K562 (cell line): ENCODE data around the gene DDX54. TPM values are rescaled to one million over a fixed set of nuclear protein-coding genes. Genes with fewer than 3 reads are reported as not detected.

ENCODE experiments used
- ATAC-seq: fragments of 200-7000 bp; cut with Tn5 transposase; 3 replicates; pipeline ENCODE4 v1.9.1; 2020; ENCODE audit warnings: moderate library complexity
- BruUV-seq: library from RNA; stranded (reverse); fragments of 400-500 nt; replicated peaks from 2 replicates; lab custom pipeline; 2021; lab: Mats Ljungman, UMichigan
- CTCF ChIA-PET: fragments of 300-600 bp; formaldehyde crosslinking; extraction: SDS; loops from one replicate; lab custom pipeline; 2021; ENCODE audit warnings: low intra/inter-chr PET ratio; lab: Yijun Ruan, JAX
- POLR2A ChIA-PET: fragments of 300-600, 350-650 bp; sonication (Branson Sonifier 250); formaldehyde crosslinking; extraction: SDS; loops from one replicate; lab custom pipeline; 2021; ENCODE audit warnings: antibody characterized with exemption, inconsistent platforms; lab: Yijun Ruan, JAX
- DNase-seq, 4 experiments: peaks; one replicate each; pipeline versions ENCODE4 v3.0.0 to v3.0.0-alpha.2; 2011 to 2018; ENCODE audit warnings: low spot score in 3 of 4, mixed read lengths in 3 of 4; ENCODE audit errors: extremely low read depth in 1 of 4
- FAIRE-seq: peaks from 2 replicates; lab custom pipeline; 2011; peaks lifted over from hg19 to GRCh38; lab: Jason Lieb, UNC
- H2AFZ ChIP-seq: 2 replicates; pipeline ENCODE4 v1.6.0; 2011; ENCODE audit warnings: low read depth, low read length, control low read depth, inconsistent platforms
- H3K27ac ChIP-seq: fragments of 200-600 bp; 3 replicates; pipeline ENCODE4 v1.8.0; 2011; ENCODE audit warnings: low read depth, mild to moderate bottlenecking, control low read depth, inconsistent platforms, low read length, moderate library complexity, mixed read lengths; ENCODE audit errors: extremely low read depth
- H3K27me3 ChIP-seq, 2 experiments: fragments of 300-600 bp in 1 of 2; 2 replicates in 1 of 2; 3 replicates in 1 of 2; pipeline versions ENCODE4 v1.6.0 to v1.8.0; 2011; ENCODE audit warnings: inconsistent platforms in 2 of 2, low read length in 2 of 2, mild to moderate bottlenecking in 1 of 2, mixed read lengths in 1 of 2, moderate library complexity in 1 of 2; ENCODE audit not compliant: control insufficient read depth in 2 of 2, insufficient read depth in 2 of 2
- H3K36me3 ChIP-seq: fragments of 300-600 bp; 3 replicates; pipeline ENCODE4 v1.8.0; 2011; ENCODE audit warnings: mild to moderate bottlenecking, low read length, inconsistent platforms; ENCODE audit not compliant: control insufficient read depth, insufficient read depth
- H3K4me1 ChIP-seq, 2 experiments: fragments of 200-600 bp in 1 of 2; replicated peaks in 1 of 2; 2 replicates in 1 of 2; 3 replicates in 1 of 2; pipeline versions ENCODE4 v1.5.1 to v1.8.0; 2011; ENCODE audit warnings: inconsistent platforms in 2 of 2, low read length in 2 of 2, mild to moderate bottlenecking in 1 of 2, mixed read lengths in 1 of 2, moderate library complexity in 1 of 2; ENCODE audit not compliant: control insufficient read depth in 2 of 2, insufficient read depth in 2 of 2
- H3K4me2 ChIP-seq: 2 replicates; pipeline ENCODE4 v1.6.1; 2011; ENCODE audit warnings: low read length, control low read depth, inconsistent platforms, mixed read lengths; ENCODE audit not compliant: insufficient read depth
- H3K4me3 ChIP-seq: fragments of 200-600 bp; sonication (generic), shearing (Covaris generic); 2 replicates; pipeline ENCODE4 v1.5.1; 2016; ENCODE audit warnings: control low read depth, inconsistent platforms
- H3K79me2 ChIP-seq: fragments of 200-600 bp; 3 replicates; pipeline ENCODE4 v1.8.0; 2011; ENCODE audit warnings: low read length, inconsistent platforms; ENCODE audit not compliant: control insufficient read depth, insufficient read depth
- H3K9ac ChIP-seq, 2 experiments: 2 replicates each; pipeline versions ENCODE4 v1.6.0 to v1.6.1; 2011; ENCODE audit warnings: low read depth in 2 of 2, low read length in 2 of 2, control low read depth in 1 of 2, inconsistent platforms in 1 of 2, mild to moderate bottlenecking in 1 of 2, mixed read lengths in 1 of 2; ENCODE audit not compliant: insufficient read depth in 1 of 2
- H3K9me1 ChIP-seq: one replicate; pipeline ENCODE4 v1.6.0; 2011; ENCODE audit warnings: inconsistent platforms, mild to moderate bottlenecking, low read length, moderate library complexity; ENCODE audit not compliant: control insufficient read depth, insufficient read depth
- H3K9me3 ChIP-seq: replicated peaks from 2 replicates; pipeline ENCODE4 v1.5.1; 2011; ENCODE audit warnings: low read depth, low read length, inconsistent platforms; ENCODE audit not compliant: control insufficient read depth, insufficient read depth
- H4K20me1 ChIP-seq: replicated peaks from 2 replicates; pipeline ENCODE4 v1.6.1; 2011; ENCODE audit warnings: low read length, inconsistent platforms, mixed read lengths; ENCODE audit not compliant: control insufficient read depth, insufficient read depth
- ATF3 ChIP-seq, 2 experiments: fragments of 450-650 bp in 1 of 2; sonication (generic) in 1 of 2; formaldehyde crosslinking in 1 of 2; IDR thresholded peaks in 1 of 2; conservative IDR thresholded peaks in 1 of 2; 2 replicates each; pipeline versions ENCODE4 v1.6.1 to v1.8.1; 2016 to 2023; ENCODE audit warnings: mild to moderate bottlenecking in 2 of 2, moderate library complexity in 2 of 2, inconsistent platforms in 1 of 2, missing genetic modification reagents in 1 of 2
- CBFA2T2 ChIP-seq: fragments of 450-650 bp; conservative IDR thresholded peaks from 2 replicates; pipeline ENCODE4 v1.6.1; 2017; ENCODE audit warnings: mild to moderate bottlenecking
- CBFA2T3 ChIP-seq: fragments of 450-650 bp; IDR thresholded peaks from 2 replicates; pipeline ENCODE4 v1.6.1; 2017
- CTBP1 ChIP-seq: fragments of 450-650 bp; IDR thresholded peaks from 2 replicates; pipeline ENCODE4 v1.6.1; 2016; ENCODE audit warnings: borderline replicate concordance
- TFE3 ChIP-seq: fragments of 450-650 bp; formaldehyde crosslinking; IDR thresholded peaks from 2 replicates; pipeline ENCODE4 v1.4.0; 2020; ENCODE audit warnings: mild to moderate bottlenecking, mixed read lengths
- ZNF165 ChIP-seq: fragments of 250-450 bp; sonication (Bioruptor Pico); IDR thresholded peaks from 2 replicates; pipeline ENCODE4 v1.4.0; 2020; ENCODE audit warnings: borderline replicate concordance
- ZNF395 ChIP-seq: fragments of 200-800 bp; sonication (Bioruptor generic); IDR thresholded peaks from 2 replicates; pipeline ENCODE4 v1.6.1; 2017; ENCODE audit warnings: missing genetic modification characterization, missing compliant biosample characterization
- WGBS: fragments of 100-300 bp; shearing (Covaris generic); methylation state at CpG from one replicate; pipeline ENCODE4 v1.1.6; 2016; ENCODE audit warnings: low coverage, mixed read lengths; ENCODE audit not compliant: insufficient coverage; ENCODE audit errors: missing lambda C conversion rate; 5-methylcytosine and 5-hydroxymethylcytosine counted together
- in situ Hi-C: fragments of 300-500 bp; cut with MboI; formaldehyde crosslinking; loops from 4 replicates; pipeline ENCODE4 v1.15.0; 2018; ENCODE audit warnings: inconsistent platforms, mixed read lengths
- intact Hi-C: fragments of 100-400 bp; cut with micrococcal nuclease; formaldehyde crosslinking; loops from 2 replicates; pipeline ENCODE4 v1.14.2; 2022
- polyA plus RNA-seq, 8 experiments: library from polyadenylated mRNA; depleted of rRNA in 4 of 8; stranded (reverse) in 5 of 8; unstranded in 3 of 8; fragments of >200 nt; fragmentation: Nextera tagmentation in 2 of 8; fragmentation: Illumina TruSeq in 1 of 8; extraction: Ambion mirVana in 2 of 8; extraction: Trizol in 1 of 8; gene quantifications; 2 replicates each; pipeline versions ENCODE4 v1.2.1 to v1.2.3, GENCODE V29; 2011 to 2014; ENCODE audit warnings: inconsistent platforms in 1 of 8, missing spikeins in 1 of 8
- total RNA-seq, 7 experiments: library from RNA; depleted of rRNA in 6 of 7; stranded (reverse); fragments of >200 nt in 6 of 7; fragmentation: Illumina TruSeq in 2 of 7; extraction: Trizol in 2 of 7; gene quantifications; 2 replicates each; pipeline versions ENCODE4 v1.2.1 to v1.2.3, GENCODE V29; 2011 to 2021; ENCODE audit warnings: low replicate concordance in 1 of 7

Gene DDX54
- total and polyA plus RNA-seq, 9 of the 15 experiments (the other 6 are each of a cell fraction or from before 2014, with no cell fraction given) = 1.4 to 135 (median 51.4) TPM

GRCh38 chr12:113185180-113186032 lies at the start of gene DDX54, which contains the start of gene RITA1 (continued):
- TF ChIP-seq CTBP1 = peak; percentile 68
- TF ChIP-seq ZNF165 = no peak
- peak; percentile 99 for TF ChIP-seq TFE3 (CRISPR knock-in tag)
- TF ChIP-seq ZNF395 = peak; percentile 29; the same call in 1 of the 2 replicates
- TF ChIP-seq, all 486 proteins: peak for 158

GRCh38 chr12:113234483-113234882 lies 49.2 kb upstream of the DDX54 start:
- no peak overlapping the region for H2AFZ ChIP-seq
- H3K9me3 ChIP-seq = peaks cover 9% of the 10 kb centered on the region
- H4K20me1 ChIP-seq = no peaks in the 10 kb centered on the region
- no peaks in the 10 kb centered on the region for H3K79me2 ChIP-seq
- H3K4me1 ChIP-seq = peaks cover 52 to 68% of the 10 kb centered on the region in 2 experiments
- peaks cover 48% of the 10 kb centered on the region for H3K36me3 ChIP-seq
- H3K9me1 ChIP-seq = peaks cover 5% of the 10 kb centered on the region
- ChIA-PET CTCF (no interaction called here), POLR2A (interaction anchor here (1.1 kb wide), 1 partner anchor 12 kb away, joined by 3 read pairs; no protein-coding TSS in a partner anchor)
- H3K27me3 ChIP-seq = no peaks in the 10 kb centered on the region; a peak in 1 of 5 replicates
- FAIRE-seq = no peak
- BruUV-seq = no TSS peak
- no peak overlapping the region for H3K4me2 ChIP-seq
- intact Hi-C loops (no loop called here), in situ Hi-C loops (no loop called here)
- H3K4me3 ChIP-seq = no peak overlapping the region
- ATAC-seq = no peak
- TF ChIP-seq CBFA2T3 = peak; percentile 50; the same call in 1 of the 2 replicates
- 0 out of 2 replicates have a peak, but pooled peaks have one; percentile 15 for TF ChIP-seq CBFA2T2
- no peak for TF ChIP-seq ATF3 (IDR thresholded peaks at IDR 0.05)
- TF ChIP-seq ATF3 (CRISPR knock-in tag; conservative IDR thresholded peaks at IDR 0.05) = no peak
- H3K27ac ChIP-seq = no peak overlapping the region
- 33% methylated on average over 4 of the region's 4 CpGs for WGBS
- no peak overlapping the region for H3K9ac ChIP-seq
- DNase-seq = no peak
